SK-N-SH (cell line): Measurements from ENCODE around the gene DHDH.
A peak's percentile ranks its signal among the peaks of the same experiment; 100 is the strongest.

ENCODE experiments used
- EP300 ChIP-seq, 2 experiments: IDR thresholded peaks; 2 replicates each; pipeline versions ENCODE4 v1.4.0 to v1.6.1; 2012; ENCODE audit warnings: borderline replicate concordance in 1 of 2, low read depth in 1 of 2, low read length in 1 of 2
- FOXM1 ChIP-seq: IDR thresholded peaks from 2 replicates; pipeline ENCODE4 v1.4.0; 2012; ENCODE audit warnings: low read depth, mild to moderate bottlenecking
- JUND ChIP-seq: IDR thresholded peaks from 2 replicates; pipeline ENCODE4 v1.4.0; 2012
- NFIC ChIP-seq: IDR thresholded peaks from 2 replicates; pipeline ENCODE4 v1.4.0; 2012; ENCODE audit warnings: borderline replicate concordance
- POLR2AphosphoS5 ChIP-seq: IDR thresholded peaks from 2 replicates; pipeline ENCODE4 v1.6.1; 2012; ENCODE audit warnings: low read depth, low read length
- RAD21 ChIP-seq: IDR thresholded peaks from 2 replicates; pipeline ENCODE4 v1.6.1; 2012; ENCODE audit warnings: mild to moderate bottlenecking, low read length
- RFX5 ChIP-seq: IDR thresholded peaks from 2 replicates; pipeline ENCODE4 v1.6.1; 2012; ENCODE audit warnings: mild to moderate bottlenecking, improper control_type of control experiment, low read length
- TAF1 ChIP-seq: IDR thresholded peaks from 2 replicates; pipeline ENCODE4 v1.6.1; 2012; ENCODE audit warnings: low read depth, mild to moderate bottlenecking, low read length, moderate library complexity, borderline replicate concordance
- TF ChIP-seq, protein P1 (sequence below): fragments of 200-600 bp; sonication (generic); IDR thresholded peaks from 2 replicates; pipeline ENCODE4 v1.6.1; 2017; ENCODE audit warnings: antibody characterized with exemption, mild to moderate bottlenecking, moderate library complexity
- TF ChIP-seq, protein P2 (sequence below): fragments of 150-350 bp; IDR thresholded peaks from 2 replicates; pipeline ENCODE4 v1.6.1; 2017; ENCODE audit warnings: antibody characterized with exemption, low read length, low read depth, borderline replicate concordance
- TF ChIP-seq, protein P3 (sequence below): IDR thresholded peaks from 2 replicates; pipeline ENCODE4; 2012
- TF ChIP-seq, protein P4 (sequence below): IDR thresholded peaks from 2 replicates; pipeline ENCODE4 v1.4.0; 2012; ENCODE audit warnings: low read depth
- TF ChIP-seq, protein P5 (sequence below): IDR thresholded peaks from 2 replicates; pipeline ENCODE4 v1.4.0; 2012; ENCODE audit warnings: low read depth, borderline replicate concordance

DNA sequence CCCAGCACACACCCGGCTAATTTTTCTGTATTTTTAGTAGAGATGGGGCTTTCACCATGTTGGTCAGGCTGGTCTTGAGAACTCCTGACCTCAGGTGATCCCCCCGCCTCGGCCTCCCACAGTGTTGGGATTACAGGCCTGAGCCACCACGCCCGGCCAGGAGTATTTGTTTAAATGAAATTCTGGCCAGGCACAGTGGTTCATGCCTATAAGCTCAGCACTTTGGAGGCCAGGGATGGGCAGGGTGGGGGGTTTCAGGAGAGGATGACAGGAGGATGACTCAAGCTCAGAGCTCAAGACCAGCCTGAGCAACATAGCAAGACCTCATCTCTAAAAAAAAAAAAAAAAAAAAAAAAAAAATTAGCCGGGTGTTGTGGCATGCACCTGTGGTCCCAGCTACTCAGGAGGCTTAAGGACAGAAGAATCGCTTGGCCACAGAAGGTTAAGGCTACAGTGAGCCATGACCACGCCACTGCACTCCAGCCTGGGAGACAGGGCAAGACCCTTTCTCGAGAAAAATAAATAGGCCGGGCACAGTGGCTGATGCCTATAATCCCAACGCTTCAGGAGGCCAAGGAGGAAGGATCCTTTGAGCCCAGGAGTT lies 8.2 kb upstream of the DHDH start:
- TF ChIP-seq, protein P1, sequence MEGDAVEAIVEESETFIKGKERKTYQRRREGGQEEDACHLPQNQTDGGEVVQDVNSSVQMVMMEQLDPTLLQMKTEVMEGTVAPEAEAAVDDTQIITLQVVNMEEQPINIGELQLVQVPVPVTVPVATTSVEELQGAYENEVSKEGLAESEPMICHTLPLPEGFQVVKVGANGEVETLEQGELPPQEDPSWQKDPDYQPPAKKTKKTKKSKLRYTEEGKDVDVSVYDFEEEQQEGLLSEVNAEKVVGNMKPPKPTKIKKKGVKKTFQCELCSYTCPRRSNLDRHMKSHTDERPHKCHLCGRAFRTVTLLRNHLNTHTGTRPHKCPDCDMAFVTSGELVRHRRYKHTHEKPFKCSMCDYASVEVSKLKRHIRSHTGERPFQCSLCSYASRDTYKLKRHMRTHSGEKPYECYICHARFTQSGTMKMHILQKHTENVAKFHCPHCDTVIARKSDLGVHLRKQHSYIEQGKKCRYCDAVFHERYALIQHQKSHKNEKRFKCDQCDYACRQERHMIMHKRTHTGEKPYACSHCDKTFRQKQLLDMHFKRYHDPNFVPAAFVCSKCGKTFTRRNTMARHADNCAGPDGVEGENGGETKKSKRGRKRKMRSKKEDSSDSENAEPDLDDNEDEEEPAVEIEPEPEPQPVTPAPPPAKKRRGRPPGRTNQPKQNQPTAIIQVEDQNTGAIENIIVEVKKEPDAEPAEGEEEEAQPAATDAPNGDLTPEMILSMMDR = no peak
- TF ChIP-seq NFIC = no peak
- TF ChIP-seq JUND = peak; percentile 43
- no peak for TF ChIP-seq TAF1
- no peak for TF ChIP-seq RAD21
- TF ChIP-seq, protein P2, sequence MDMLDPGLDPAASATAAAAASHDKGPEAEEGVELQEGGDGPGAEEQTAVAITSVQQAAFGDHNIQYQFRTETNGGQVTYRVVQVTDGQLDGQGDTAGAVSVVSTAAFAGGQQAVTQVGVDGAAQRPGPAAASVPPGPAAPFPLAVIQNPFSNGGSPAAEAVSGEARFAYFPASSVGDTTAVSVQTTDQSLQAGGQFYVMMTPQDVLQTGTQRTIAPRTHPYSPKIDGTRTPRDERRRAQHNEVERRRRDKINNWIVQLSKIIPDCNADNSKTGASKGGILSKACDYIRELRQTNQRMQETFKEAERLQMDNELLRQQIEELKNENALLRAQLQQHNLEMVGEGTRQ = no peak
- TF ChIP-seq, protein P3, sequence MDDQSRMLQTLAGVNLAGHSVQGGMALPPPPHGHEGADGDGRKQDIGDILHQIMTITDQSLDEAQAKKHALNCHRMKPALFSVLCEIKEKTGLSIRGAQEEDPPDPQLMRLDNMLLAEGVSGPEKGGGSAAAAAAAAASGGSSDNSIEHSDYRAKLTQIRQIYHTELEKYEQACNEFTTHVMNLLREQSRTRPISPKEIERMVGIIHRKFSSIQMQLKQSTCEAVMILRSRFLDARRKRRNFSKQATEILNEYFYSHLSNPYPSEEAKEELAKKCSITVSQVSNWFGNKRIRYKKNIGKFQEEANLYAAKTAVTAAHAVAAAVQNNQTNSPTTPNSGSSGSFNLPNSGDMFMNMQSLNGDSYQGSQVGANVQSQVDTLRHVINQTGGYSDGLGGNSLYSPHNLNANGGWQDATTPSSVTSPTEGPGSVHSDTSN = peak; percentile 33; the same call in 1 of the 2 replicates
- TF ChIP-seq, protein P4, sequence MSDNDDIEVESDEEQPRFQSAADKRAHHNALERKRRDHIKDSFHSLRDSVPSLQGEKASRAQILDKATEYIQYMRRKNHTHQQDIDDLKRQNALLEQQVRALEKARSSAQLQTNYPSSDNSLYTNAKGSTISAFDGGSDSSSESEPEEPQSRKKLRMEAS = no peak
- no peak for TF ChIP-seq RFX5
- TF ChIP-seq, protein P5, sequence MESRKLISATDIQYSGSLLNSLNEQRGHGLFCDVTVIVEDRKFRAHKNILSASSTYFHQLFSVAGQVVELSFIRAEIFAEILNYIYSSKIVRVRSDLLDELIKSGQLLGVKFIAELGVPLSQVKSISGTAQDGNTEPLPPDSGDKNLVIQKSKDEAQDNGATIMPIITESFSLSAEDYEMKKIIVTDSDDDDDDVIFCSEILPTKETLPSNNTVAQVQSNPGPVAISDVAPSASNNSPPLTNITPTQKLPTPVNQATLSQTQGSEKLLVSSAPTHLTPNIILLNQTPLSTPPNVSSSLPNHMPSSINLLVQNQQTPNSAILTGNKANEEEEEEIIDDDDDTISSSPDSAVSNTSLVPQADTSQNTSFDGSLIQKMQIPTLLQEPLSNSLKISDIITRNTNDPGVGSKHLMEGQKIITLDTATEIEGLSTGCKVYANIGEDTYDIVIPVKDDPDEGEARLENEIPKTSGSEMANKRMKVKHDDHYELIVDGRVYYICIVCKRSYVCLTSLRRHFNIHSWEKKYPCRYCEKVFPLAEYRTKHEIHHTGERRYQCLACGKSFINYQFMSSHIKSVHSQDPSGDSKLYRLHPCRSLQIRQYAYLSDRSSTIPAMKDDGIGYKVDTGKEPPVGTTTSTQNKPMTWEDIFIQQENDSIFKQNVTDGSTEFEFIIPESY = no peak
- TF ChIP-seq POLR2AphosphoS5 = no peak
- no peak for TF ChIP-seq FOXM1
- TF ChIP-seq EP300 (IDR thresholded peaks at IDR 0.05; ENCODE audit: borderline replicate concordance in 1 of 2, low read depth in 1 of 2, low read length in 1 of 2) = no peak
